Tibial artery (tissue), 4 donors: Measurements from ENCODE around the gene ANKS1A.
A peak's percentile ranks its signal among the peaks of the same experiment; 100 is the strongest.

Experiments used
- DNase-seq, 2 donors: peaks; one replicate each; pipeline ENCODE4 v3.0.0-alpha.2; 2019
- H3K27ac ChIP-seq, 2 donors: fragments of 200-600 bp; sonication (generic) in 1 of 2; 1 replicate in 1 of 2; 2 replicates in 1 of 2; pipeline ENCODE4 v1.5.1; 2018 to 2019; ENCODE audit warnings: mild to moderate bottlenecking in 1 of 2
- H3K27me3 ChIP-seq, 2 donors: fragments of 200-600 bp; sonication (generic) in 1 of 2; one replicate each; pipeline versions ENCODE4 v1.5.1 to v1.6.0; 2016 to 2019
- H3K36me3 ChIP-seq, 3 donors: fragments of 200-600 bp; sonication (generic) in 2 of 3; one replicate each; pipeline ENCODE4 v1.5.1; 2016 to 2019; ENCODE audit warnings: mild to moderate bottlenecking in 2 of 3
- H3K4me1 ChIP-seq, 4 donors: fragments of 200-600 bp; sonication (generic) in 2 of 4; 1 replicate in 3 of 4; 2 replicates in 1 of 4; pipeline ENCODE4 v1.5.1; 2016 to 2019
- H3K4me3 ChIP-seq, 2 donors: fragments of 200-600 bp; sonication (generic) in 1 of 2; 1 replicate in 1 of 2; 2 replicates in 1 of 2; pipeline ENCODE4 v1.5.1; 2018 to 2019; ENCODE audit warnings: mild to moderate bottlenecking in 2 of 2
- H3K9me3 ChIP-seq, 3 donors: fragments of 200-600 bp; sonication (generic) in 1 of 3; one replicate each; pipeline ENCODE4 v1.5.1; 2016 to 2019
- intact Hi-C: fragments of 100-400 bp; cut with DNase I; formaldehyde crosslinking; loops from one replicate; pipeline ENCODE4 v1.15.0; 2023; ENCODE audit warnings: low total_unique reads
- TF ChIP-seq, protein P1 (sequence below), 2 experiments: fragments of 200-600 bp in 1 of 2; fragments of 450-650 bp in 1 of 2; IDR thresholded peaks; one replicate each; pipeline ENCODE4 v1.5.1; 2017 to 2019; ENCODE audit warnings: antibody characterized with exemption in 2 of 2, mild to moderate bottlenecking in 1 of 2, moderate library complexity in 1 of 2

The ANKS1A gene

DNA sequence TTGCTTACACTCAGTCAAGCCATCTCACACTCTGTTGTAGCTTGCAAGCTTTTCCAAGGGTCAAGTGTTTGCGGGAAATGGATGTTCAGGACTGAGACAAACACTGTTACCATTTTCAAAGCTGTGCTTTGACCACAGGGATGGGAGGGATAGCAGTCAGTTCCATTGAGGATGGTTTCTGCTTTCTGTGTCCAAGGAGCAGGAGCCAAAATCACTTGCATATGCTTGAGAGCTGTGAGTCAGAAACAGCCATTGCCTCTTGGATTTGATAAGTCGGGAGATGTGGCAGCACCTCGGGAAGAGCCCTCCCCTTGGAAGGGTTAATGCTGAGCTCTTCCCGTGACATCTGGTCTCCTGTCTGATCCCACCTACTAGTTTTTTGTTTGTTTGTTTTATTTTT lies 166.8 kb downstream of the ANKS1A start:
- Histone ChIP-seq H3K4me1 (peaks cover 0 to 43% (median 9%) of the 10 kb centered on the region in 4 donors), H3K27ac (peak overlapping the region; percentile 9 to 10)
- TF ChIP-seq, protein P1, sequence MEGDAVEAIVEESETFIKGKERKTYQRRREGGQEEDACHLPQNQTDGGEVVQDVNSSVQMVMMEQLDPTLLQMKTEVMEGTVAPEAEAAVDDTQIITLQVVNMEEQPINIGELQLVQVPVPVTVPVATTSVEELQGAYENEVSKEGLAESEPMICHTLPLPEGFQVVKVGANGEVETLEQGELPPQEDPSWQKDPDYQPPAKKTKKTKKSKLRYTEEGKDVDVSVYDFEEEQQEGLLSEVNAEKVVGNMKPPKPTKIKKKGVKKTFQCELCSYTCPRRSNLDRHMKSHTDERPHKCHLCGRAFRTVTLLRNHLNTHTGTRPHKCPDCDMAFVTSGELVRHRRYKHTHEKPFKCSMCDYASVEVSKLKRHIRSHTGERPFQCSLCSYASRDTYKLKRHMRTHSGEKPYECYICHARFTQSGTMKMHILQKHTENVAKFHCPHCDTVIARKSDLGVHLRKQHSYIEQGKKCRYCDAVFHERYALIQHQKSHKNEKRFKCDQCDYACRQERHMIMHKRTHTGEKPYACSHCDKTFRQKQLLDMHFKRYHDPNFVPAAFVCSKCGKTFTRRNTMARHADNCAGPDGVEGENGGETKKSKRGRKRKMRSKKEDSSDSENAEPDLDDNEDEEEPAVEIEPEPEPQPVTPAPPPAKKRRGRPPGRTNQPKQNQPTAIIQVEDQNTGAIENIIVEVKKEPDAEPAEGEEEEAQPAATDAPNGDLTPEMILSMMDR (IDR thresholded peaks at IDR 0.05): no peak

DNA sequence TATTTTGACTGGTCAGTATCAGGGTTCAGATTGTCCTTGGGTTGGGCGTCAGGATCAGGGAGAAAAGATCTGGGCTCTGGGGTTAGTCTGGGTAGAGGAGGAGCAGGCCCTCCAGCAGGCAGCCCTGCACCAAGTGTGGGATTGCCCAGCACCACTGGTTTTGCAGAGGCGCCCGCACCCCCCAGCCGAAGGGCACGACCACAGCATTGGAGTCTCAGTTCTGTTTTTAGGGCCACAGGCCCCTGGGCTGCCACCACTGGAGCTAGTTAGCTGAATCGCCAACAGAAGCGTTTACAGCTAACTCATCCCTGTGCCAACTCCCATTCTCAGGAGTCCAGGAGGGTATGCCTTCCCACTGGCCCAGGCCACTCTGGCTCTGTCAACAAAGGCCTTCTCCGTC lies 167.9 kb downstream of the ANKS1A start:
- Histone ChIP-seq H3K4me1 (peaks cover 0 to 33% (median 8%) of the 10 kb centered on the region in 4 donors), H3K27me3 (no peaks in the 10 kb centered on the region), H3K36me3 (peaks cover 32 to 76% (median 43%) of the 10 kb centered on the region in 3 donors)

More for the DNA sequence above, 166.8 kb downstream of the ANKS1A start:
- Histone ChIP-seq H3K9me3 (no peaks in the 10 kb centered on the region), H3K4me3 (no peak overlapping the region), H3K36me3 (peaks cover 30 to 66% (median 34%) of the 10 kb centered on the region in 3 donors), H3K27me3 (no peaks in the 10 kb centered on the region)
- intact Hi-C loops: no loop called here
- DNase-seq: no peak

DNA sequence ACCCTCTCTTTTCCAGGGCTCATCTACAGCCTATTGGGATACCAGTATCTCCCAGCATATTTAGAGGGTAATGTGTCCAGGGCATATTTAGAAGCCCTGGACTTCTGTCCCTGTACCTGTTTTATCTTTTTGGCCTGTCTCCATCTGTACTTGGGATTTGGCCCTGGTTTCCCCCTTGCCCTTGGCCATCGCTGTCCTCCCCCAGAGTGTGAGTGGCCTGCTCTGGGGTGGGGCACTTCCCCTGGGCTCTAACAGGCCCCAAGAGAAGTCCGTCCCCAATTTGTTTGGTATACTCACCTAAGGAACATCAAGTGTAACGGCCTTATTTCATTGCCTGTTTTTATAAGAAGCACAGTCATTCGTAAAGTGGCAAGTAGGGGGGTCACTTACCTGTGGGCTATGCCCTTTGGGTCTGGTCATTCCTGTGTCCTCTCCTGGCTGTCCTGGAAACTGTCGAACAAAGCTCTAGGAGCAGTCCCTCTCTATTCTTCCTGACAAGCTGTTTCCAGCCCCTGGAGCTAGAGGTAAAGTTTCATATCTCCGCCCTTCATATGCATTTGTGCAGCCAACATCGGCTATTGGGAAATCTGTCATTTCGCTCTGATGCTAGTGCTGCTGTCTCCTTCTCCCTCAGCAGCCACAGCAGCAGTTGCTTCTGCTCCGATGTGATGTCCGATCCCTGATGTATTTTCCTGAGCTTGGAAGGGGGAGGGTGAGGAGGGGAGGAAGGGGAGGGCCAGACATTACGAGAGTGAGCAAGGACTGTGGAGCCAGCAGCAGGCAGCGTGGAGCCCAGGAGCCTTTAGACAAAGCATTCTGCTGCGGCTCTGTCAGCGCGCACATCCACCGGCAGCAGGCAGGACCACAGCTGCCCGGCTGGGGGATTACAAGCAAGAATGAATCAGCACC lies 168.6 kb downstream of the ANKS1A start:
- no peaks in the 10 kb centered on the region for H3K9me3 ChIP-seq
- H3K4me1 ChIP-seq: peaks cover 0 to 25% (median 5%) of the 10 kb centered on the region in 4 donors
- TF ChIP-seq, protein P1 (IDR thresholded peaks at IDR 0.05): no peak
- intact Hi-C loops: no loop called here
- no peak for DNase-seq
- H3K4me3 ChIP-seq: peak overlapping the region in 1 of 2 donors; percentile 15
- no peaks in the 10 kb centered on the region for H3K27me3 ChIP-seq
- H3K27ac ChIP-seq: peak overlapping the region in 1 of 2 donors; percentile 31
- H3K36me3 ChIP-seq: peaks cover 32 to 83% (median 51%) of the 10 kb centered on the region in 3 donors

More for the DNA sequence above, 167.9 kb downstream of the ANKS1A start:
- no peak overlapping the region for H3K4me3 ChIP-seq
- intact Hi-C loops: no loop called here
- H3K9me3 ChIP-seq: no peaks in the 10 kb centered on the region
- TF ChIP-seq, protein P1 (IDR thresholded peaks at IDR 0.05): no peak
- peak overlapping the region in 1 of 2 donors; percentile 31 for H3K27ac ChIP-seq
- no peak for DNase-seq

DNA sequence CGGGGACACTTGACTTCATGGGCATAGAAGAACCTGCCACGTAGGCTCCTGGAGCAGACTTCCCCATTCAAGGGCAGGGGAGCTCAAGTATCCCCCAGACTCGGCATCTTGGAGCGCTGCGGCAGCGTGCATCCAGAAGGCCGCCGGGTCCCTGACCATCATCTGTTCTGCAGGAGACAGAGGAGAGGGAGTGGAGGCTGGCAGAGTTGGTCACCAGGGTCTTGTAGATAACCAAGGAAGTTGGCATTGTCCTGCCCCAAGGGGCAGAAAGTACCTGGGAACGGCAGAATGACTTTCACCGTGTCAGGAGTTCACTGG lies 169.3 kb downstream of the ANKS1A start:
- intact Hi-C loops: no loop called here
- Histone ChIP-seq H3K27me3 (no peaks in the 10 kb centered on the region), H3K9me3 (no peaks in the 10 kb centered on the region), H3K27ac (peak overlapping the region in 1 of 2 donors; percentile 7), H3K4me1 (peaks cover 0 to 19% (median 2%) of the 10 kb centered on the region in 4 donors), H3K36me3 (peaks cover 32 to 89% (median 51%) of the 10 kb centered on the region in 3 donors), H3K4me3 (peak overlapping the region in 1 of 2 donors; percentile 15)
- DNase-seq: no peak
- TF ChIP-seq, protein P1 (IDR thresholded peaks at IDR 0.05): no peak

DNA sequence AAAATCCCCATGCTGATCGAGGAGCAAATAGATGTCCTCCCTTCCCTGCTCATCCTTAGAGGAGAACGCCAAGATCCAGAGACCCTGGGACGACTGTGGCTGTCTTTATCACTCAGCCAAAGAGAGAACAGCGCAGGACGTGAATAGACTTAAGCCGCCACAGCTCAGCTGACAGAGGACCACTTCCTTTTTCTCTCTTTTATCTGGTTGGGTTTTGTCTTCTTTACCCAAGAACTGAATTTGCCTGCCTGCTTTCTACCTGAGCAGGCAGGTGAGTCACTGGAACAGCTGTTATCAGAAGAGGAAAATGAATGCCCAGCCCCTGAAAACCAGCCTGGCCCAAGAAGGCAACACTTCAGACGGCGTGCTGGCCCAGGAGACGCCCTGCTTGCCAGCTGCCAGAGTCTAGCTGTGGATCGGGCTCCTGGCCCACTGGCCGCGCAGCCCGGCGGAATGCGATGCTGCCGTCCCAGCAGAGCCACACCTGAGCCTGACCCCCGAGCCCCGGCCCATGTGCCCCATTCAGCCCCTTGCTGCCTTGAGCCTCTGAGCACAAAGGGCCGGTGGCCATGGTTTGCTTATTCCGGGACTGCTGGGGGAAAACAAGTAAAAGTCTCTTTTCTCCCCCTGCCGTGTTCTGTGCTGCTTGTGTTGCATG lies 169.9 kb downstream of the ANKS1A start:
- TF ChIP-seq, protein P1 (IDR thresholded peaks at IDR 0.05): no peak
- Histone ChIP-seq H3K36me3 (peaks cover 32 to 90% (median 53%) of the 10 kb centered on the region in 3 donors), H3K9me3 (no peaks in the 10 kb centered on the region), H3K27me3 (no peaks in the 10 kb centered on the region), H3K27ac (peak overlapping the region in 1 of 2 donors; percentile 7), H3K4me3 (peak overlapping the region in 1 of 2 donors; percentile 22), H3K4me1 (peaks cover 0 to 12% (median 0%) of the 10 kb centered on the region in 4 donors)
- DNase-seq: no peak
- intact Hi-C loops: no loop called here
